Fibroblast of lung (primary cell): ENCODE results near the gene CIPC. TPM values are rescaled to one million over a fixed set of nuclear protein-coding genes. Genes with fewer than 3 reads are reported as not detected.

Source experiments
- DNase-seq, 2 donors: peaks; one replicate each; pipeline versions ENCODE4 v3.0.0 to v3.0.0-alpha.2; 2010; ENCODE audit warnings: low read depth in 2 of 2
- H2AFZ ChIP-seq: 2 replicates; pipeline ENCODE4 v1.5.1; 2012; ENCODE audit warnings: low read length, control low read depth, inconsistent platforms
- H3K27ac ChIP-seq: 2 replicates; pipeline ENCODE4 v1.5.1; 2011; ENCODE audit warnings: low read length, control low read depth; ENCODE audit not compliant: insufficient read depth
- H3K27me3 ChIP-seq: 2 replicates; pipeline ENCODE4 v1.5.1; 2011; ENCODE audit warnings: mild to moderate bottlenecking, low read length; ENCODE audit not compliant: control insufficient read depth, insufficient read depth
- H3K36me3 ChIP-seq: 2 replicates; pipeline ENCODE4 v1.5.1; 2011; ENCODE audit warnings: low read length; ENCODE audit not compliant: control insufficient read depth, insufficient read depth
- H3K4me1 ChIP-seq: 2 replicates; pipeline ENCODE4 v1.5.1; 2011; ENCODE audit warnings: low read length; ENCODE audit not compliant: control insufficient read depth, insufficient read depth; ENCODE audit errors: extremely low read depth
- H3K4me2 ChIP-seq: 2 replicates; pipeline ENCODE4 v1.5.1; 2011; ENCODE audit warnings: low read length, control low read depth; ENCODE audit not compliant: insufficient read depth; ENCODE audit errors: extremely low read depth
- H3K4me3 ChIP-seq, 4 experiments: fragments of 200-600 bp in 1 of 4; sonication (generic) in 1 of 4; replicated peaks in 1 of 4; 2 replicates each; pipeline ENCODE4 v1.5.1; 2011 to 2016; ENCODE audit warnings: low read length in 4 of 4, low read depth in 3 of 4, mild to moderate bottlenecking in 3 of 4, control low read depth in 2 of 4, inconsistent platforms in 1 of 4, mixed read lengths in 1 of 4; ENCODE audit not compliant: insufficient read depth in 1 of 4; ENCODE audit errors: control extremely low read depth in 1 of 4
- H3K79me2 ChIP-seq: 2 replicates; pipeline ENCODE4 v1.5.1; 2012; ENCODE audit warnings: mild to moderate bottlenecking, low read length, inconsistent platforms; ENCODE audit not compliant: control insufficient read depth, insufficient read depth
- H3K9ac ChIP-seq: 2 replicates; pipeline ENCODE4 v1.5.1; 2011; ENCODE audit warnings: mild to moderate bottlenecking, low read length, control low read depth; ENCODE audit not compliant: insufficient read depth
- H3K9me3 ChIP-seq: 2 replicates; pipeline ENCODE4 v1.5.1; 2012; ENCODE audit warnings: low read depth, low read length; ENCODE audit not compliant: control insufficient read depth, insufficient read depth
- H4K20me1 ChIP-seq: 2 replicates; pipeline ENCODE4 v1.5.1; 2011; ENCODE audit warnings: low read length; ENCODE audit not compliant: control insufficient read depth, insufficient read depth; ENCODE audit errors: extremely low read depth
- EZH2 ChIP-seq: IDR thresholded peaks from 2 replicates; pipeline ENCODE4 v1.5.1; 2012; ENCODE audit warnings: low read length, control low read depth, mild to moderate bottlenecking; ENCODE audit errors: missing control alignments
- polyA plus RNA-seq, 2 donors: library from polyadenylated mRNA; depleted of rRNA in 1 of 2; stranded (reverse) in 1 of 2; unstranded in 1 of 2; fragments of >200 nt; gene quantifications; 2 replicates each; pipeline ENCODE4 v1.2.1, GENCODE V29; 2011 to 2012; ENCODE audit warnings: missing spikeins in 1 of 2
- total RNA-seq: library from RNA; depleted of rRNA; stranded (reverse); fragments of >200 nt; gene quantifications from 2 replicates; pipeline ENCODE4 v1.2.1, GENCODE V29; 2014
- TF ChIP-seq, protein P1 (sequence below), 2 donors: IDR thresholded peaks in 1 of 2; conservative IDR thresholded peaks in 1 of 2; 1 replicate in 1 of 2; 2 replicates in 1 of 2; pipeline ENCODE4 v1.5.1; 2011 to 2012; ENCODE audit warnings: low read length in 2 of 2, control low read depth in 1 of 2, inconsistent platforms in 1 of 2, low read depth in 1 of 2, mild to moderate bottlenecking in 1 of 2

CIPC gene
- total and polyA plus RNA-seq, 2 donors (not counting 1 experiment from before 2014, with no cell fraction given): 12.1 to 12.8 TPM

DNA sequence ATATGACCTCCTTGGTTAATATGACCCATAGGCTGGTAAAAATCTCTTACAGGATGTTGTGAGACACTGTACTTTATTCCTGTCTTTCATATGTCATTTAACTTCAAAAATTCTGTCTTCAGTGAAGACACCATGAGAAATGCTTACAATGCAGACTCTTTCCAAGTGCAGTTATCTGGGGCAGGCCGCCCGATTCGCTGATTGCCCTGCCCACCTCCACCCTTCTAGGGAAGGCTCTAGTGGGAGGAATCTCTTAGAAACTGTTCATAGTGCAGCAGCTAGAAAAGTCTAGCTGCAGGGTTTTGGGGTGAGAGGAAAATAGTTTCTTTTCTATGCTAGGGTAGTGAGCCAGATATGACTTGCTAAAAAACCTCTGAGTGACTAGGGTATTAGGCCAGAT lies 15.0 kb upstream of the CIPC start:
- no peaks in the 10 kb centered on the region for H3K36me3 ChIP-seq
- H3K4me1 ChIP-seq: no peaks in the 10 kb centered on the region
- no peak overlapping the region for H2AFZ ChIP-seq
- peaks cover 13% of the 10 kb centered on the region for H3K27me3 ChIP-seq
- TF ChIP-seq, protein P1, sequence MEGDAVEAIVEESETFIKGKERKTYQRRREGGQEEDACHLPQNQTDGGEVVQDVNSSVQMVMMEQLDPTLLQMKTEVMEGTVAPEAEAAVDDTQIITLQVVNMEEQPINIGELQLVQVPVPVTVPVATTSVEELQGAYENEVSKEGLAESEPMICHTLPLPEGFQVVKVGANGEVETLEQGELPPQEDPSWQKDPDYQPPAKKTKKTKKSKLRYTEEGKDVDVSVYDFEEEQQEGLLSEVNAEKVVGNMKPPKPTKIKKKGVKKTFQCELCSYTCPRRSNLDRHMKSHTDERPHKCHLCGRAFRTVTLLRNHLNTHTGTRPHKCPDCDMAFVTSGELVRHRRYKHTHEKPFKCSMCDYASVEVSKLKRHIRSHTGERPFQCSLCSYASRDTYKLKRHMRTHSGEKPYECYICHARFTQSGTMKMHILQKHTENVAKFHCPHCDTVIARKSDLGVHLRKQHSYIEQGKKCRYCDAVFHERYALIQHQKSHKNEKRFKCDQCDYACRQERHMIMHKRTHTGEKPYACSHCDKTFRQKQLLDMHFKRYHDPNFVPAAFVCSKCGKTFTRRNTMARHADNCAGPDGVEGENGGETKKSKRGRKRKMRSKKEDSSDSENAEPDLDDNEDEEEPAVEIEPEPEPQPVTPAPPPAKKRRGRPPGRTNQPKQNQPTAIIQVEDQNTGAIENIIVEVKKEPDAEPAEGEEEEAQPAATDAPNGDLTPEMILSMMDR (conservative IDR thresholded peaks at IDR 0.05 in 1 of 2, IDR thresholded peaks at IDR 0.05 in 1 of 2; ENCODE audit: low read depth in 1 of 2, low read length in 2 of 2): no peak
- TF ChIP-seq EZH2: no peak
- no peak overlapping the region for H3K4me2 ChIP-seq
- H3K27ac ChIP-seq: no peak overlapping the region
- no peak overlapping the region for H3K9ac ChIP-seq
- H3K79me2 ChIP-seq: no peaks in the 10 kb centered on the region
- DNase-seq: no peak
- no peaks in the 10 kb centered on the region for H3K9me3 ChIP-seq
- no peaks in the 10 kb centered on the region for H4K20me1 ChIP-seq
- H3K4me3 ChIP-seq: no peak overlapping the region

DNA sequence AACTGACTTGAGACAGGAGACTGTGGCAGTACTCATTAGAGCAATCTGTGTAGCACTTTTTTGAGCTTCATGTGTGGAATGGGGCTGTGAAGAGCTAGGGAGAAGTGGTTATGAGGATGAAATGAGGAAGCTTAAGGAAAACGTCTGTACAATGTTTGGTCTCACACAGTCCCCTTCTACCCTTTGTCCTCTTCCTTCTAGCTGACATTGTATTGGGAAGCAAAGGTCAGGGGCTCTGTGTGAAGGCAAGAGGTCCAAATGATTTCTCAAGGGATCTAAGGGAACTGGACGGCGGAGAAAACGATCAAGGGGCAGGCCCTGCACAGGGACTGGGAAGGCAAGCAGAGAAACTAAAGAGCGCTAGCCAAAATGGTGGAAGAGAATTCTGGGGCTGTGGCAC lies 13.1 kb upstream of the CIPC start:
- TF ChIP-seq, protein P1 (conservative IDR thresholded peaks at IDR 0.05 in 1 of 2, IDR thresholded peaks at IDR 0.05 in 1 of 2; ENCODE audit: low read depth in 1 of 2, low read length in 2 of 2): no peak
- TF ChIP-seq EZH2: no peak
- no peak overlapping the region for H3K4me2 ChIP-seq
- no peaks in the 10 kb centered on the region for H3K4me1 ChIP-seq
- no peak overlapping the region for H3K9ac ChIP-seq
- H2AFZ ChIP-seq: no peak overlapping the region
- H3K79me2 ChIP-seq: no peaks in the 10 kb centered on the region
- H3K9me3 ChIP-seq: no peaks in the 10 kb centered on the region
- H3K4me3 ChIP-seq: no peak overlapping the region
- peaks cover 12% of the 10 kb centered on the region for H3K27me3 ChIP-seq
- H3K36me3 ChIP-seq: no peaks in the 10 kb centered on the region
- H3K27ac ChIP-seq: no peak overlapping the region
- DNase-seq: no peak
- H4K20me1 ChIP-seq: no peaks in the 10 kb centered on the region

DNA sequence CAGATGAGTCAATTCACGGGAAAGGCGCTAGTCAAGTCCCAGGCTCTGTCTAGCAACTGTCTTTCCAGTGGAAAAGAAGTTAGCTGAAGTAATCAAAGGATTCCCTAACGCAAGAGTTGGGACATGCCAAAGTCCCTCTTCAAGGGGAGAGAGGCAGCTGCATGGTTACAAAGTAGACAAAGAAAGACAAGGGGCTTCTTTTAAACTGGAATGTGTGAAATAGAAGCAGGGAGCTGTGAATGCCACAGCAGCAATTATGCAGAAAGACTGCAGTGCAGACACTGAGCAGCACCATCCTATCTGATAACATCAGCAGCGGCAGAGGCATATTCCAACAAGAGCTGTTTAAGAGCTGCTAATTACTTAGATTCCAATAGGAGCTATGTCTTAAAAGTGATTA lies 12.5 kb upstream of the CIPC start:
- no peak for DNase-seq
- H2AFZ ChIP-seq: no peak overlapping the region
- H3K4me3 ChIP-seq: no peak overlapping the region
- H3K9ac ChIP-seq: no peak overlapping the region
- peaks cover 12% of the 10 kb centered on the region for H3K27me3 ChIP-seq
- H4K20me1 ChIP-seq: no peaks in the 10 kb centered on the region
- no peak overlapping the region for H3K4me2 ChIP-seq
- H3K4me1 ChIP-seq: no peaks in the 10 kb centered on the region
- H3K79me2 ChIP-seq: no peaks in the 10 kb centered on the region
- H3K27ac ChIP-seq: no peak overlapping the region
- no peak for TF ChIP-seq EZH2
- TF ChIP-seq, protein P1 (conservative IDR thresholded peaks at IDR 0.05 in 1 of 2, IDR thresholded peaks at IDR 0.05 in 1 of 2; ENCODE audit: low read depth in 1 of 2, low read length in 2 of 2): no peak
- no peaks in the 10 kb centered on the region for H3K36me3 ChIP-seq
- no peaks in the 10 kb centered on the region for H3K9me3 ChIP-seq
